Glomerular endothelial cell (primary cell): ENCODE measurements around the gene MARCO. TPM values are rescaled to one million over a fixed set of nuclear protein-coding genes. Genes with fewer than 3 reads are reported as not detected.
"Not testable (repeated sequence)": the region's sequence is repeated elsewhere in the genome, so short reads cannot be mapped to it uniquely, and the experiment has no call there.

ENCODE experiments used
- DNase-seq: peaks from one replicate; pipeline ENCODE4 v3.0.0-alpha.2; 2011; ENCODE audit warnings: low read depth, low spot score; ENCODE audit errors: extremely low read depth
- total RNA-seq: library from RNA; depleted of rRNA; stranded (reverse); fragments of >200 nt; gene quantifications from 2 replicates; pipeline ENCODE4 v1.2.3, GENCODE V29; 2015

Gene MARCO
- total RNA-seq, 1 donor from 2014 or later, result not detected

DNA sequence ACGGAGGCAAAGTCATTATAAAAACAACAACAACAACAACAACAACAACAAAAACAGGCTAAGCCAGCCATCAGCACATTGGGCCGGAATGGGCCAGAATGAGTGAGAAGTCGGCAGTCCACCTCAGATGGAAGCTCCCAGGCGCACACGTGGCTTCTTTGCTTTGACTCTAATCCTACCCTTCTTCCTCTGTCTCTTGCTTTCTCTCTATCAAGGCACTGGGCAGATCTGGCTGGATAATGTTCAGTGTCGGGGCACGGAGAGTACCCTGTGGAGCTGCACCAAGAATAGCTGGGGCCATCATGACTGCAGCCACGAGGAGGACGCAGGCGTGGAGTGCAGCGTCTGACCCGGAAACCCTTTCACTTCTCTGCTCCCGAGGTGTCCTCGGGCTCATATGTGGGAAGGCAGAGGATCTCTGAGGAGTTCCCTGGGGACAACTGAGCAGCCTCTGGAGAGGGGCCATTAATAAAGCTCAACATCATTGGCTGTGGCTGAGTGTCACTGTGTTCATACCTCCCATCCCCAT lies 52.2 kb downstream of the MARCO start:
- DNase-seq, result no peak

DNA sequence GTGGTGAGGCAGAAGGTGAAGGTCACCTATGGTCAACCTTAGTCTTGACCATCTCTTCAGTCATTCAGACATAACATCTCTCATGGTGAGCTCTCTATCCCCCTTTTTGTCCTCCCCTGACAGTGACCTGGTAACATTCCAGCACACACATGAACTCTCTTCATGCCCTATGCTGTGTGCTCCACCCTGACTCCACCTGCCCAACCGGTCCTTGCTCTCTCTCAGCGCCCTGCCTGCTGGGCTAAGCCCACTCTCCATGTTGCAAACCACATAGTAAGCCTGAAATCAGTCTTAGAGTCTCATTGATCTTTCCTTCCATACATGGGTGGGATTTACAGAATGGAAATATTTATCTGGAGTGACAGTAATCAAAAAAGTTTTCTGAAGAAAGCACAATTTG lies 52.8 kb downstream of the MARCO start:
- no peak for DNase-seq

DNA sequence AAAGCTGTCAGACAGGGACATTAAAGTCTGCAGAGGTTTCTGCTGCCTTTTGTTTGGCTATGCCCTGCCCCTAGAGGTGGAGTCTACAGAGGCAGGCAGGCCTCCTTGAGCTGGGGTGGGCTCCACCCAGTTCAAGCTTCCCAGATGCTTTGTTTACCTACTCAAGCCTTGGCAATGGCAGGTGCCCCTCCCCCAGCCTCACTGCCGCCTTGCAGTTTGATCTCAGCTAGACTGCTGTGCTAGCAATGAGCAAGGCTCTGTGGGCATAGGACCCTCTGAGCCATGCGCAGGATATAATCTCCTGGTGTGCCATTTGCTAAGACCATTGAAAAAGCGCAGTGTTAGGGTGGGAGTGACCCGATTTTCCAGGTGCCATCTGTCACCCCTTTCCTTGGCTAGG lies 61.9 kb downstream of the MARCO start:
- not testable (repeated sequence) for DNase-seq

DNA sequence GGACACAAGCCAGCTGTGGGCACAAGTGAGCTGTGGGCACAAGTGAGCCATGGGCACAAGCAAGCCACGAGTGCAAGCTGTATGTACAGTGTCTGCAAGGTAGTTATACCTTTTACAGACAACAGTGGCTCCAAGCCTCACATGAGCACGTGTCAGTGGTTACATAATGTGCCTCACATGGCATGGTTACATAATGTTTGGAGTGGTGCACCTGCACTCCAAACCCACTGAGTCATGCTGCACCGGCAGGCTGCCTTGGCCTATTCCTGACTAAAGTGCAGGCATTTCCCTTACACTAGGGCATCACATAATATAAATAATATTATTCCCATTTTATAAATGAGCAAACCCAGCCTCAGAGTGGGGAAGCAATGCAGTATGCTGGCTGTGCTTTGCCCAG lies 62.6 kb downstream of the MARCO start:
- no peak for DNase-seq

DNA sequence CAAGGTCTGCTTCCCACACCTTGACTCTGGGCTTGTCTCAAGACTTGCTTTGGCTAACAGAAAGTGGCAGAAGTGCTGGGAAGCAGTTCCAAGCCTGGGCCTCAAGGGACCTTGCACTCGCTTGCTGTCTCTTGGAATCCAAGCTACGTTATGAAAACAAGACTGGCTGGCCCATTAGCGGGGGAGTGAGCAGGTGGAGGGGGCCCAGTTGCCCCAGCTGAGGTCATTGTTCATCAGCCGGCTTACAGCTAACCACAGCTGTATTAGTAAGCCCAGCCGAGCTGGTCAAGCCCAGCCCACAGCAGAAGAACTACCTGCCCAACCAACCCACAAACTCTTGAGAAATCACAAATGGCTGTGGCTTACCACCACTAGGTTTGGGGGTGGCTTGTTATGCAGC lies 63.1 kb downstream of the MARCO start:
- no peak for DNase-seq

DNA sequence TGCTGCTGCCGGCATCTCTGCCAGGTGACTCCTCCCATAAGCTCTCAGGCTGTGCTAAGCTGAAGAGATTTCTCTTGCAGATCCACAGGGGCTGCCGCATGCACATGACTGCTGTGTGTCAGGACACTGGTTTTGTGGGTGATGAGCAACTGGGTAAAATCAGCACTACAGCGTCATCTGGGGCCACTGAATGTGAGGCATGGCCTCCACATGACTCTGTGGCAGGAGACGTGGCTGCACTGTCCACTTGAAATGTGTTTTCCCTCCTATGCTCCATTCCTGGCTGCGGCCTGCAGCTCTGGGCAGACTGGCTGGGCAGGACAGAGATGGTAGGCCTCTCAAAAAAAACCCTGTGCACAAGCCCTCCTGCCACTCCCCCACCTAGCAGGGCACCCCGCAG lies 63.6 kb downstream of the MARCO start:
- no peak for DNase-seq

DNA sequence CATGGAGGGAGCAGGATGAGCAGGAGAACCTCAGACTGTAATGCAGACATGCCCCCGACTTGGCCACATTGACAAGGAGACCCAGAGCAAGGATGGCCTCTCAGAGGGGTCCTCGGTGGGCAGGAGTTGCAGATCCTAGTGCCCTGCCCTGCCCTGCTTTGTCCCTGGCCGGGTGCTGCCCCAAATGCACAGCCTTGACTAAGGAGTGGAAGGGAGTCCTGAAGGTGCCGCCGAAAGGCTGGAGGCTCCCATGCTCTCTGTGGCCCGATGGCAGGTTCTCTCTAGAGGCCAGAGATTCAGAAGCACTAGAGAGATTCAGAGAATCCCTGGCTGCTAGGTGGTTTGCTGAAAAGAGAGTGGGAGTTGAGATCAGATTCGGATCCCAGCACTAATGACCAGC lies 64.4 kb downstream of the MARCO start:
- no peak for DNase-seq

DNA sequence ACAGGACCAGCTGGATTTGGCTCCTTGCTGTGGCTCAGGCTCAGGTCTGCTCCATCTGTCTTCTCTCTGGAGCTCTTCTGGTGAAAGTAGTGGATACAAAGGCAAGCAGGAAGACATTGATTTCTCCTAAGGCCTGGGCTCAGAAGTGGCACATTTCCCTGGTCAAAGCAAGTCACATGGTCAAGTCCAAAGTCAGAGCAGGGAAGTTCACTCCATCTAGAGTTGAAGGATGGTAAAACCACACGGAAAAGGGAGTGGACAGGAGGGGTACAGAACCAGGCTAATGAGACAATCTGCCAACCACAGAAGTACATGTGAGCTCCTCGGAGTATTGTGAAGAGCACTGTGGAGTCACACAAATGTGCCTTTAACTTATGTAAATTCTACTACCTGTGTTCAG lies 66.1 kb downstream of the MARCO start:
- DNase-seq, result no peak

DNA sequence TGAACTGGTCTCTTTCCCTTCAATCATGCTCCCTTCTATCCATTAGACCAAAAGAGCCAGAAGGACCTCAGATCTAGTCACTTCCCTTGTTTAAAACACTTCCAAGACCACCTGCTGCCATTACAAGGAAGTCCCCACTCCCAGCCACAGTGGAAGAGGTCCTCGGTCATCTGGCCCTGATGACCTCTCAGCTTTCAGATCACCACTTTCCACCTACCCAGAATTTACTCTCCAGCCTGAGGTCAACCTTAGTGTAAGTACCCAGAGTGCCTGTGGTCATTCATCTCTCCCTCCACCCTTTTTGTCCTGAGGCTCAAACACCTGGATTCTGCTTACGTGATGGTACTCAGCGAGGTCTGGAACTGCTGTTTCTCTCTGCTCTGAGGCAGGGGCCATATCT lies 67.1 kb downstream of the MARCO start:
- no peak for DNase-seq

DNA sequence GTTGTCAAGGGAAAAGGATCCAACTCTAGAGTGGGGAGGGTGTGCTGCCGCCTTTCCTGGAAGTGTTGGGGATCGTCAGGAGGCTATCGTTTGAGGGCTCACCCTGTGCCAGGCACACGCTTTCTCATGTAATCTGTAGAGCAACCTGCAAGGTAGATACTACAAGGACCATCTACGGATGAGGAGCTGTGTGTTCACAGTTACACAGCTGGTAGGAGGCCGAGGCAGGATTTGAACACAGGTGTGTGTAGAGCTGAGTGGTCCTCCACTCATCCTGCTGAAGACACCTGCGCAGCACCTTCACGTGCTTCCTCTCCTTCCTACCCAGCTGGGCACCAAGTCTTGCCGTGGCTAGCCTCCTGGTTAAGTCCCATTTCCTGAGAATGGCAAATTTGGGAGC lies 68.3 kb downstream of the MARCO start:
- DNase-seq, result no peak

DNA sequence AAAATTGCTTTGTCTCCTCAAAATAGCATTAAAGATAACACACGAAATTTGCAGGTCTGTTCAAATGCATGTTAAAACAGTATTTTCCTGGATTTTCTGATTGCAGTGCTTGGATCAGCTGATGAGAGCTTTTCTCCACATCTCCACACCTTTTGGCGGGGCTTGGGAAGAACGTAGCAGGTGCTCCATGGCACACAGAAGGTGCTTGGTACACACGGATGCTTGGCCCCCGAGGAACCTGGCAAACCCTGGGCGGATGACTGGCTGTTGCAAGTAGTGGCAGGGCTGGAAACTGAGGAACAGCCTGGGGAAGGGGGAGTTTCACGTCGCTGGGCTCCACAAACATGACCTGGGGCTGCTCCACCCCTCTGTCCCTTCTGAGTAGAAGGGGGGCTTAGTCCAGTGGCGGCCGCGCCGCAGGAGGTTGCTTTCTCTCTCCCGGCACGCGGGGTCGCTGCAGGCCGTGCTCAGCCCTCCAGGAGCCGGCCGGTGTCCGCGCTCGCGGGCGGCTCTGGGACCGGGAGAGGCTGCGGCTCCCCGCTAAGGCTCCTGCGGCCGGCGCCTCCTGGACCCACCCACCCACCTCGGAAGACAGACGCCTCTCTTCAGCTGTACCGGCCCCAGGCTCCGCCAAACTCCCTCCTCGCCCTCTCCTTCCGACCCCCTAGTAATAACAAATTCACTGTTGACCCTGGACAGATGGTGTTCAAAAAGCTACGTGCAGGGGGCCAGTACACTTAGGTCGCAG lies 69.3 kb downstream of the MARCO start:
- no peak for DNase-seq

DNA sequence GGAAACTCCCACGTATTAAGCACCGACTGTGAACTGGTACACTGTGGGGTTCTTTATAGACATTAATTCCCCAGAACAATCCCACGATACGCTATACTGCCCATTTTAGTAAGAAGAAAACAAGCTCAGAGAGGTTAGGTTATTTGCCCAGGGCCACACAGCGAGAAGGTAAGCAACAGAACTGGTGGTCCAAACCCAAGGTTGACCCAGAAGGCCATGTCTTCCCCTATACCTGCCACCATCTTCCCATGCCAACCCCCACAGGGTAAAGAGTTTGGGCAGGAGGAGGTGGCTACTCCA lies 69.9 kb downstream of the MARCO start:
- DNase-seq, result no peak

DNA sequence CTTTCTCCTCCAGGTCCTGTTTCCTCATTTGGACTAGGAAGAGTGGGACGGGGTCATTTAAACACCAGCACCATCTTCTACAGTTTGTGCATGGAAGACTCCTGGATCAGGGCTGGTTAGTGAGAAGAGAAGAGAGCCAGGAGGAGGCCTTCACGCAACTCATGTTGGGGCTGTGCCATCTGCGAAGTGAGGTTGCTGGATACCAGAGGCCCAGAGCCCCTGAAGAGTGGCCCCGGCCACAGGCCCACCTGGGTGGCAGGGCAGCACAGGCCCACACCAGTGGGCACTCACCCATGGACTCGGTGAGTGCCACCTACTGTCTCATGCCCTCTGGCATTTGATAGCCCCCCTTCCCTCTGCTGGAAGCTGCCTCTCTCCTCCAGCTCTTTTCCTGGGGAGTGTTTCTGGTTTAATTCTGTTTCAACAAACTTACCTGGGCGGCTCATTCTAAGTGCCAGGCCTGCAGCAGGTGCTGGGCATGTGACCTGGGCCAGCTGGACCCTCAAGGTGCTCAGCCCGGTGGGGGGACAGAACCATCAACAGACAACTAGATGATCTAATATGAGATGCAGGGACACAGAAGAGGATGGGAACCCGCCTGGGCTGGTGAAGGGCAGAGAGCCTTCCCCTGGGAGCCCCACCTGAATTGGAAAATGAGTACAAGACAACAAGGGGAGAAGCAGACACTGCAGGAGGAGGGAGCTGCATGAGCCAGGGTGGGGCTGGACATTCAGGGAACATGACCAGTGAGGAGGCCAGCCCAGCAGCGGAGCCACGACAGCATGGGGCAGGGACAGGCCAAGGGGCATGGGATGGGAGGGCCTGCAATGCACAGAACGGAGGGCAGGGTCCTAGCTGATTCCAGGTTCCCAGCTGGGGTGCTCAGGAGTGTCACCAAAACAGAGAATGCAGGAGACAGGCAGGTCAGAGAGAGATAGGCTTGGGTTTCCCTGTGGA lies 70.6 kb downstream of the MARCO start:
- no peak for DNase-seq

DNA sequence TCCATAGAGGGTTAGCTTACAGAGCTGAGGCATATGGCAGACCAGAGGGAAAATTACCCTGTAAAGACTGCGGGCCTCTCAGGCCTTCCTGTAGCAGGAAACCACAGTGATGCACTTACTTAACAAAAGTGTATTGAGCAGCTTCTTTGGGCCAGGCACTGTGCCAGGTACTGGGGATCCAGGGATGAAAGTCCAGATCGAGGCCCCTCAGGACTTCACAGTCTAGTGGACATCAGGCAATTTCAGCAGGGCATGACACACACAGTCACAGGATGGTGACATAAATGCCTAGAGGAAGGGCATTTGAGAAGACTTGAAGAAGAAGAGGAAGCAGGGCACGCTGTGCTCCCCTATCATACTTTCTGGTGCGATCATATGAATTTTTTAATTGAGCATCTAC lies 71.7 kb downstream of the MARCO start:
- DNase-seq, result no peak

DNA sequence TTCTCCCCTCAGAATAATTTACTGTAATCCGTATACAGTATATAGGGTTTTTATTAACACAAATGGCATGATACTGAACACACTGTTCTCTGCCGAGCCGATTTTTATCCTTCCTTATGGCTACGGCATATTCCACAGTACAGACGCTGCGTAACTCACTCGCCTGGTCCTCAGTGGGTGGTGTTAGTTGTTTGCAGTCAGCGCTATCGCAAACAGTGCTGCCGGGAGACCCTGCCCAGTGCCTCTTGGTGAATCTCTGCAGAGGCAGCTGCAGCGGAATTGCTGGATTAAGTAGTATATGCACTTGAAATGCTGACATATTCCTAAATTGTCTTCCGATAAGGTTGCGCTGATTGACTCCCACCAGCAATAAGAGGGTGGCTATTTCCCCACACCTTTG lies 73.9 kb downstream of the MARCO start:
- no peak for DNase-seq

DNA sequence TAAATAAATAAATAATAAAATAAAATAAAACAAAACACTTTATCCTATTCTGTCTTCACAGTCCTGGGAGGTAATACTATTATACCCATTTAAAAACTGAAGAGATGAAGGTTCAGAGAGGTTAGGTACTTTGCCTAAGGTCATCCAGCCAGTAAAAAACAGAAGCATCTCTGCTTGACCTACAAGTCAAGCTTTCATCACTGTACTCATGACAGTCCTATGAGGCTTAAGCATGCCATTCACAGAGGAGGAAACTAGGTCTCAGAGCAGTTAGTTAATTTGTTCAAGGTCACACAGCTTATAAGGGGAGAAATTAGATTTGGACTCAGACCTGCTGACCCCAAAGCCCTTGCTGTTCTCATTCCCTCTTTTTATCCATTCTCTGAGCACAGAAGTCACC lies 77.5 kb downstream of the MARCO start:
- DNase-seq, result no peak

DNA sequence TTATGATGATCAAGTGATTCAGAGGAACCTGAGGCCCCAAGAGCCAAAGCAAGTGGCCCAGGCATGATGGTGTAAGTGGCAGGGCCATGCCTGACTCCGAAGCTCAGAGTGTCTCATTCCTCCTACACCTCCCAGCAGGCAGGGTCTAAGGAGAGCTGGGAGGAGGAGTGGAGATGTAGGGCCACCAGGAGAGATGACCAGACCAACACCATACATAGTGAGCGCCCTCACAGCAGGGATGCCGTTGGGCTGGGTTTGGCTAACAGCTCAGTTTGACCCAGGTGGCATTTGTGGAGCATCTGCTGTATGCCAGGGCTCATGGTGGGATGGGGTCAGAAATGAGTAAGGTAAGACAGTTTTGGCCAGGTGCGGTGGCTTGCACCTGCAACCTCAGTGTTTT lies 80.7 kb downstream of the MARCO start:
- no peak for DNase-seq

DNA sequence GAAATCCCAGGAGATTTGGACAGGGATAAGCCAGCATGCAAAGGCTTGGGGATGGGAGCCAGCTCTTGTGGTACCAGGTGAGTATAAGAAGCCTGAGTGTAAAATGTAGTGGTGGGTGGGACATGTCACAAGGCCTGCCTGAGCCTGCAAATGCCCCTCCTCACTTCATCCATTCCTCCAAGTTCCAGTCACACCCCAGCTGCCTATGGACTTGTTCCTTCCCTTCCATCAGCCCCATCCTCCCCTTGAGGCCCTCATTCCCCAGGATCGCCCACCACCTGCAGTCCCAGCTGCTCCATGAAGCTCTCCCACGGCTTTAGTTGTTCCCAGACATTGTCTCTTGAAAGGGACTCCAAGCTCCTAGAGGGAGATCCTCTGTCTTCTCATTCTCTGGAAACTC lies 81.5 kb downstream of the MARCO start:
- no peak for DNase-seq

DNA sequence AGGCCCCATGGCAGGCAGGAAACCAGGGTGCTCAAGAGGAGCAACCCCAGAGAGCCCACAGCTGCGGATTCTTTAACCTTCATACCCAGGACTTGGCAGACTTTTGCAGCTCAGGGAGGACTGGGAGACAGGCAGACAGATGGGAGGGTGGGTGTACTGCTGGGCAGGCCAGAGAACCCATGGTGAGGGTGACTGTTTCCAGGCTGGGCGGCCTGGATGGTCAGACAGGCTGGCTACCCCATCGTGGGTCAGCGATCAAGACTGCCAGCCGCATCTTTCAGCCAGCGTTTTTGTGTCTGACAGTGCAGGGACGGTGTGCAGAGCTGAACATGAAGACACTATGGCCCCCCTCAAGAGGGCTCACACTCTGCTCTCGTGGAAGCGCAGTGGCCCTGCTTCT lies 82.2 kb downstream of the MARCO start:
- no peak for DNase-seq

DNA sequence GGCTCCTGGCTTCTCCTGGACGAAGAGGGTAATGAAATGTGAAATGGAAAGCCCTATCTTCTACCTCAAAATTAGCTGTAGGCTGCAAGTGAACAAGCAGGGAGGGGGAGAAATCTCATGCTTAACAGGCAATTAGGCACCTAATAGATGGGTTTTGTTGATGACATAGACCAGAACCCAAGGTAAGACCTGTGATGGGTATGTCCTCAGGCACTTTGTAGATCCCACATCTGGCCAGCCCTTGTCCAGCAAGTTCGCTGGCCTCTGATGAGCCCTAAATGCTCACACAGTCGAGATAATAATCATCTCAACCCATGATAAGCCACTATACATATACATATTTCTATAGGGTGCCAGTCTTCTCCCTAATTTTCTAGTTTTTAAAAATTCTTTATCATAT lies 82.6 kb downstream of the MARCO start:
- DNase-seq, result no peak

DNA sequence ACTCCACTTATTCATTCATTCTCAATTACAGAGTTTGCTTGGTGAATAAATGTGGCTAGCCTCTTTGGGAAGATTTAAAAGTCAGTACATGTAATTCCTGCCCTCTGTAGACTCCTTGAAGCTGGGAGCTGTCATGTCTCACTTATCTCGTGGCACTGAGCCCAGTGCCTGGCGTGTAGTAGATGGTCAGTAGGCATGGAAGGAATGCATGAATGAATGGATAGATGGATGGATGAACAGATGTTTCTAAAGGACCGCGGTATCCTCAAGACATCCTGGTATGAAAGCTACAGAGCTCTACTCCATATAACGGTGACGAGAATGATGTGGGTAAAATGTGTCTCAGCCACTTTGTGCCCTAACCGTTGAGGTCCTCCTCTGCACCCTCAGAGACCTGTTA lies 83.0 kb downstream of the MARCO start:
- DNase-seq, result no peak

DNA sequence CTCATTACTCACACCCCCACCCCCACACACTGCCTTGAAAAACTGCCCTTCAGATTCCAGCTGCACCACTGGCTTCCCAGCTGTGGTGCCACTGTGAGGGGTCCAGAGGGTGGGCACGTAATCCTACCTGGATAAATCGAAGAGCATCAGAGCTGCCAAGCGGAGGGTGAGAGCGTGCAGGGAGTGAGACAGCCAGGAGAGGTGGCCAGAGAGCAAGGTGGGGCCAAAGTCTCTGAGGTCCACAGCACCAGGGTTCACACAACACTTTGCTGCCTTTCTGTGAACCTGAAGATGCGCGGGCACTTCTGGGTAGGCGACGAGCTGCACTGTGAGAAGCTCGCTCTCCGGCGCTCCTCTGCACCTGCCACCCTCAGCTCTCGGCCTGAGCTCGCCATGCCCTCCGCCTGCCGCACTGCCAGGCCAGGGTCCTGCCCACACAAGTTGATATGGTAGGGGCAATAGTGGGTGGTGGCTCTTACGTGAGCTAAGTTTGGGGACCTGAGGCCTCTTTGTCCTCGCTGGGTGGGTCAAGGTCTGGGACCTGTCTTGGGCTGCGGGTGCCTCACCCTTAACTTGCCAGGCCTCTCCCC lies 83.9 kb downstream of the MARCO start:
- DNase-seq, result no peak
